A549 treated with AZD2906 at 1 μM for 4 hours (cell line): Measurements from ENCODE around the gene ZNF790. TPM values are rescaled to one million over a fixed set of nuclear protein-coding genes. Genes with fewer than 3 reads are reported as not detected.

Experiments
- total RNA-seq: library from RNA; stranded (reverse); fragments of 200-300 nt; extraction: Qiagen RNA extraction; gene quantifications from 5 replicates; pipeline ENCODE4 v1.2.3, GENCODE V29; 2022

The ZNF790 gene
- total RNA-seq, result 0.06 to 0.33 TPM (median 0.27 TPM) in 5 replicates

DNA sequence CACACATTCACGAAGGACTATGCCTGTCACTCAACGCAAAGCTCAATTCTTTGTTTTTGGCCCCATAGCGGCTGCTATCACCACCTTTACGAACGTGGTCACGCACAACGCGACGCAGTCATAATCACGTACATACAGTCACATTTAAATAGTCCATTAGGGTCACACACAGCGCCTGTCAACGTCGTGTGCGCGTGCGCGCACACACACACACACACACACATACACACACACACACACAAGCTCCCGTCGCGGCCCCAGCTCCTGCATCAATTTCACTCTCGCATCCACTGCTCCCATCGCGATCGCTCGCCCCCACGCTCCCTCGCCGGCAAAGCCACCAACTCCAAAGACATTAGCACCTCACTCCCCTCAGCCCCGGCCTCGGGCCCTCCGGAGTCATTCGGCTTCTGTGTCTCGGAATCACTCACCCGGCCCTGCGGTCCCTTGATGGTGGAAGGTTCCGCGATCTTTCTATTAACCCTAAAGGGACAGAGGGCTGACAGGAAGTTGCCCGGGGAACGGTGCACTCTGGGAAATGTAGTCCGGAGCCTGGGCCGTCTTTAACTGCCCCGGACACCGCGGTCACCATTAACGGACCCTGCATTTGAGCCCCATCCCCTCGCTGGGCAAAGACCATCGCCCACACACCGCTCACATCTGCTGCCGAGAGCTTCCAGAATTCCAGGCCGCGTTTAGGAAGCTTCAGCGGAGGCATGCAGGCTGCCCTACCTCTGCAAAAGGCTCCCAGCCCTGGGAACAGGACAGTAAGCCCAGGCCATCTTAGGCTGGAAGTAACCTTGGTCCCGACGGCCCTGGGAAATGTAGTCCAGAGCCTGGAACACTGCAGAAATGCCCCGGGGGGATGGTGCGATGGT, at the start of gene ZNF790:
ZNF790 (minus strand) TSS at position 482 of the 878 bp plus-strand sequence. CDS start 12,768 bp downstream, outside the sequence.

DNA sequence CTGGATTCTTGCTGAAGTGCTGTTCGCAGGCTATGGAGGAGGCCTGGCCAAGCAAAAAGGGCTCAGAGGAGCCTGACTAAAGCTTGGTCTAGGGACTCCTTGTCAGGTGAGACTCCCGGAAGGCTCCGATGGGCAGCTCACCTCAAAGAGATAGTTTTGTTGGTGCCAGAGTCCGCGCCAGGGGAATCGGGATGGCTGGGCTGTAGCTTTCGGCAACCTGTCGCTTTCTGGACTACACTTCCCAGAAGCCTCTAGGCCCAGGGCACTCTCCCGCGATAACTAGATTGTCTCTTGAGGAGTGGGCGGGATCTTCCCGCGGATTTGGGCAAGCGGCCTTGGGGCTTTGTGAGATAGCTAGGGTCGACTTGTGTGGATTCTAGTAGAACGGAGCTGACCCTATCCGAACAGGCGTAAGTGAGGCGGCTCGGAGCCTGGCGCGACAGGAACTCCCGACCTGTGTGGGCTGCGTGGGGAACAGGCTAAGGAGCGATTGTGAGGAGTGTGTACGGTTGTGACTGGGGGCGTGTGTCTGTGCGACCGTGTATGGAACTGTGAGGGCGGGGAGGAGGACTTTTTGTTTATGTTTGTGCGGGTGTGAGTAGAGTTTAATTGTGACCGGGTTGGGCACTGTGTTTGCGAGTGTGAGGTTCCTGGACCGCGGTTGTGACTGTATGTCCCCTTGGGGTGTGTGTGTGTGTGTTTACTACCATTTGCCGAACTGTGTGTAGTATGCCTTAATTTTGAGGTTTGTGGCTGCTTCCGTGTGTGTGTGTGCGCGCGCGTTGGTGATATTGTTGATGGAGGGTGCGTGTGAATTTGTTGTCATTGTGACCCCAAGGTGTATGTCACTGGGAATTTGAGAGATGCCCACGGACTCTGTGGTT, 12.6 kb upstream of the ZNF790 start, which contains the start of gene ZNF345:
ZNF345 (plus strand) TSS at position 318 of the 884 bp plus-strand sequence. CDS start 25,955 bp downstream, outside the sequence.

DNA sequence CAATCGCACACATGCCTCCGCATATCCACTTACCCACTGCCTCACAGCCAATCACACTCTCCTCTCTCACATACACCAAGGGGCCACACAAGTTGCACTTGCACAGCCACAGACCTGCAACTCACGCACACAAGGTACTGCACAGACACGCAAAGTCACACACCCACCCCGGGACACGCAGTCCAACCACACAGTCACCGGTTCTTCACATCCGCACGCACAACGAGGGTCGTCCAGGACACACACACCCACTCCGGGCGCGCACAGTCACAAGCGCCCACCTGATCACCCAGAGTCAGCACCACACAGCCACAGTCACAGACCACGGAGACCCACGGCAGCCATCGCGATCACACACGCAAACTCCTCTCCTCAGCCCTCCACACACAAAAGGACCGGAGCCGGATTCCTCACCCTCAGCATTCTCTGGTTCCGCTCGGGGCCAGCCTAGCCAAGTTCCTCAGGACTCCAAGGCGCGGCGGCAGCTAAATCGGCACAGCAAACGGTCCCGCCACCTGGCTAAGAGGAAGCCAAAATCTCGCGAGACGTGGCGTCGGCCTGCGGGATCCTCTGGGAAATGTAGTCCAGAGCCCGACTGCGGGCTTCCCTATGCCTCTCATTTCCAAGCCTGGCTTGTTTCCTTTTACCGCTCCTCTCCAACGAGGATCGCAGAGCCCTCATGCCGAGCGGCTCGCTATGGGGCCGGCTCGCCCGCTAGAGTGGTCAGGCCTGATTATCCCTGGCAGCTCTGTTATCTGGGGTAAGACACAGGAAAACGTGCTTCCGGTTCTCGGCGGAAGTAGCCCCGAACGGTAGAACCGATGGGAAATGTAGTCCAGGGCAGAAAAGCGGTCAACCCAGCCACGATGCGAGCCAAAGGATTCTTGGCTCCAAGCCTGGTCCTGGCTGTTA, 65.6 kb downstream of the ZNF790 start, which contains the start of gene ZNF850:
ZNF850 (minus strand) TSS at position 497 of the 912 bp plus-strand sequence. CDS start 10,201 bp downstream, outside the sequence.

Other genes with a start within 250 kb of the ZNF790 start
- 0.01 to 0.10 TPM (median 0.02 TPM) in 3 of 5 replicates, not detected in the others for gene ZNF382, start 233.1 kb downstream of the ZNF790 start, total RNA-seq
- gene ZNF461, start 171.6 kb downstream of the ZNF790 start, total RNA-seq, result 6.2 to 7.3 TPM (median 6.5 TPM) in 5 replicates
- 7.7 to 10.6 TPM (median 8.1 TPM) in 5 replicates for gene ZNF567, start 150.8 kb downstream of the ZNF790 start, total RNA-seq
- gene ZNF850, start 65.6 kb downstream of the ZNF790 start, total RNA-seq, result 0.31 to 0.76 TPM (median 0.37 TPM) in 5 replicates
- gene ZNF345, start 12.5 kb upstream of the ZNF790 start, total RNA-seq, result 0.11 to 0.19 TPM (median 0.17 TPM) in 4 of 5 replicates, not detected in the other
- 0.29 to 0.40 TPM (median 0.39 TPM) in 5 replicates for gene ZNF829, start 77.9 kb upstream of the ZNF790 start, total RNA-seq
- 0.77 to 1.3 TPM (median 0.95 TPM) in 5 replicates for gene ZNF568, start 77.9 kb upstream of the ZNF790 start, total RNA-seq
- 3.9 to 5.5 TPM (median 4.5 TPM) in 5 replicates for gene ZNF420, start 240.0 kb upstream of the ZNF790 start, total RNA-seq